NCI-H146 (cell line): ENCODE data around the gene DCLK2.

Source experiments
- DNase-seq: peaks from one replicate; lab custom pipeline; 2025; lab: John Stamatoyannopoulos, UW

The DCLK2 gene

GRCh38 chr4:150119492-150119891 lies 41.2 kb downstream of the DCLK2 start:
- DNase-seq = no peak

GRCh38 chr4:150123087-150123486 lies 44.8 kb downstream of the DCLK2 start:
- no peak for DNase-seq

- DNase-seq = no peak
Measured at GRCh38 chr4:150123796-150124677, 45.8 kb downstream of the DCLK2 start.

GRCh38 chr4:150126201-150126863 lies 48.1 kb downstream of the DCLK2 start:
- no peak for DNase-seq

GRCh38 chr4:150126864-150127203 lies 48.6 kb downstream of the DCLK2 start:
- no peak for DNase-seq

GRCh38 chr4:150127757-150128156 lies 49.5 kb downstream of the DCLK2 start:
- DNase-seq = no peak

- no peak for DNase-seq
Measured at GRCh38 chr4:150130933-150131332, 52.7 kb downstream of the DCLK2 start.

- no peak for DNase-seq
Measured at GRCh38 chr4:150131581-150132228, 53.5 kb downstream of the DCLK2 start.

GRCh38 chr4:150133605-150134004 lies 55.4 kb downstream of the DCLK2 start:
- no peak for DNase-seq

- DNase-seq = no peak
Measured at GRCh38 chr4:150135134-150135772, 57.0 kb downstream of the DCLK2 start.

- no peak for DNase-seq
Measured at GRCh38 chr4:150136036-150136435, 57.8 kb downstream of the DCLK2 start.

GRCh38 chr4:150136481-150136880 lies 58.2 kb downstream of the DCLK2 start:
- DNase-seq = no peak

GRCh38 chr4:150139297-150139865 lies 61.1 kb downstream of the DCLK2 start:
- no peak for DNase-seq

GRCh38 chr4:150140774-150141400 lies 62.6 kb downstream of the DCLK2 start:
- DNase-seq = no peak

- no peak for DNase-seq
Measured at GRCh38 chr4:150141756-150142155, 63.5 kb downstream of the DCLK2 start.

GRCh38 chr4:150142831-150143230 lies 64.6 kb downstream of the DCLK2 start:
- no peak for DNase-seq

- no peak for DNase-seq
Measured at GRCh38 chr4:150145090-150145945, 67.1 kb downstream of the DCLK2 start.

- DNase-seq = no peak
Measured at GRCh38 chr4:150145946-150146340, 67.7 kb downstream of the DCLK2 start.

- DNase-seq = no peak
Measured at GRCh38 chr4:150149381-150149780, 71.1 kb downstream of the DCLK2 start.

GRCh38 chr4:150150629-150151062 lies 72.4 kb downstream of the DCLK2 start:
- no peak for DNase-seq

- no peak for DNase-seq
Measured at GRCh38 chr4:150152766-150153165, 74.5 kb downstream of the DCLK2 start.
